ENCODE data around the gene RHOD. TPM values are rescaled to one million over a fixed set of nuclear protein-coding genes. Genes with fewer than 3 reads are reported as not detected.

The RHOD gene
- total and polyA plus RNA-seq, 2 donors from 2014 or later, result 20.9 to 50.2 TPM

- Histone ChIP-seq H3K9me3 (ENCODE audit: control insufficient read depth in 2 of 3, insufficient read depth in 1 of 3, low read length in 3 of 3) (no peaks in the 10 kb centered on the region), H3K36me3 (ENCODE audit: control insufficient read depth in 2 of 3, insufficient read depth in 3 of 3, low read length in 3 of 3) (no peaks in the 10 kb centered on the region), H3K4me3 (ENCODE audit: low read length in 3 of 3) (peak overlapping the region in 1 of 3 donors; percentile 37), H3K27ac (ENCODE audit: low read depth in 2 of 2, low read length in 2 of 2) (peak overlapping the region; percentile 67 to 69), H3K27me3 (ENCODE audit: control insufficient read depth, insufficient read depth, low read length) (no peaks in the 10 kb centered on the region), H3K9ac (ENCODE audit: low read length in 3 of 3) (peak overlapping the region in 1 of 3 donors; percentile 14), H3K4me1 (ENCODE audit: control insufficient read depth in 2 of 3, insufficient read depth in 2 of 3, low read depth in 1 of 3, low read length in 3 of 3) (peaks cover 0 to 3% (median 0%) of the 10 kb centered on the region in 3 donors)
- FAIRE-seq, result no peak
- intact Hi-C loops (cut with DNase I), result no loop called here
- no peak for TF ChIP-seq CTCF (IDR thresholded peaks at IDR 0.05; ENCODE audit: borderline replicate concordance, extremely low read depth, insufficient read depth)
- no peak for DNase-seq
These were observed 60.5 kb downstream of the RHOD start for GRCh38 chr11:67117176-67117575.

DNA sequence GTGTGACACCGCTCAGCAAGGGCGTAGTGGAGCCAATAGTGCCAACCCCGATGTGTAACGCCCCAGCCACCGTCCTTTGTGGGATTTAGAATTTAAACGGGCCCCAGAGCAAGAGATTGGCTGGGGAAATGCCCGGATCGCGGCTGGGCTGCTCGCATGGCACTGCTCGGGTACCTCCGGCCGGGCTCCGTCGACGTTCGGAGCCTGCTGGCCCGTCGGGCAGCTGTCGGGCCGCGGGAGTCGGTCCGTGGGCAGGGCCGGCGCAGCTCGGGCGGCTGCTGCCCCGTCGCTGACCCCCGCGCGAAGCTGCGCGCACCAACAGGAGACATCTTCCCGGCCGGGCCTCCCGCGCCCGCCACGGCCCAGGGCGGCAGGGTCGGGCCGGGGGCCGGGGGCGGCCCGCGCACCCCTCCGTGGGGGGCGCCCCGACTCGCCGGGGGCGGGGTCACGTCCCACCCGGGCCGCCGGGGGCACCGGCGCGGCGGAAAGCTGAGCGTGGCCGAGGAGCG lies 61.1 kb downstream of the RHOD start:
- DNase-seq, result peak; percentile 27 to 82 (median 65)
- Histone ChIP-seq H3K9me3 (ENCODE audit: control insufficient read depth in 2 of 3, insufficient read depth in 1 of 3, low read length in 3 of 3) (no peaks in the 10 kb centered on the region), H3K36me3 (ENCODE audit: control insufficient read depth in 2 of 3, insufficient read depth in 3 of 3, low read length in 3 of 3) (no peaks in the 10 kb centered on the region), H3K4me1 (ENCODE audit: control insufficient read depth in 2 of 3, insufficient read depth in 2 of 3, low read depth in 1 of 3, low read length in 3 of 3) (peaks cover 0 to 3% (median 0%) of the 10 kb centered on the region in 3 donors), H3K27ac (ENCODE audit: low read depth in 2 of 2, low read length in 2 of 2) (peak overlapping the region; percentile 67 to 69), H3K27me3 (ENCODE audit: control insufficient read depth, insufficient read depth, low read length) (no peaks in the 10 kb centered on the region), H3K4me3 (ENCODE audit: low read length in 3 of 3) (peak overlapping the region in 1 of 3 donors; percentile 37), H3K9ac (ENCODE audit: low read length in 3 of 3) (peak overlapping the region in 2 of 3 donors; percentile 14 to 24)
- no peak for TF ChIP-seq CTCF (IDR thresholded peaks at IDR 0.05; ENCODE audit: borderline replicate concordance, extremely low read depth, insufficient read depth)
- no peak for FAIRE-seq
- intact Hi-C loops (cut with DNase I), result no loop called here

- H3K4me1 ChIP-seq (ENCODE audit: control insufficient read depth in 2 of 3, insufficient read depth in 2 of 3, low read depth in 1 of 3, low read length in 3 of 3), result peaks cover 0 to 3% (median 0%) of the 10 kb centered on the region in 3 donors
- H3K36me3 ChIP-seq (ENCODE audit: control insufficient read depth in 2 of 3, insufficient read depth in 3 of 3, low read length in 3 of 3), result no peaks in the 10 kb centered on the region
- peak overlapping the region in 2 of 3 donors; percentile 73 to 77 for H3K9ac ChIP-seq (ENCODE audit: low read length in 3 of 3)
- H3K27ac ChIP-seq (ENCODE audit: low read depth in 2 of 2, low read length in 2 of 2), result peak overlapping the region; percentile 91 to 97
- no peaks in the 10 kb centered on the region for H3K9me3 ChIP-seq (ENCODE audit: control insufficient read depth in 2 of 3, insufficient read depth in 1 of 3, low read length in 3 of 3)
- H3K4me3 ChIP-seq (ENCODE audit: low read length in 3 of 3), result peak overlapping the region in 2 of 3 donors; percentile 47 to 48
- intact Hi-C loops (cut with DNase I), result no loop called here
- H3K27me3 ChIP-seq (ENCODE audit: control insufficient read depth, insufficient read depth, low read length), result no peaks in the 10 kb centered on the region
- FAIRE-seq (no peak), DNase-seq (peak in 4 of 5 donors; percentile 61 to 89 (median 77))
- TF ChIP-seq CTCF (IDR thresholded peaks at IDR 0.05; ENCODE audit: borderline replicate concordance, extremely low read depth, insufficient read depth), result no peak
These were observed 61.6 kb downstream of the RHOD start for GRCh38 chr11:67118181-67118766.
